HG03457 (cell line): ENCODE data around the gene ANKRD33B.

Experiments
- ATAC-seq: cut with Tn5 transposase; IDR thresholded peaks from one replicate; pipeline ENCODE4 v1.9.1; 2021; ENCODE audit warnings: moderate number of reproducible peaks; ENCODE audit not compliant: unreplicated experiment

The ANKRD33B gene

GRCh38 chr5:10671041-10672008, 107.5 kb downstream of the ANKRD33B start:
- ATAC-seq, result no peak

- ATAC-seq, result no peak
These were observed 108.5 kb downstream of the ANKRD33B start for GRCh38 chr5:10672146-10673016.

- ATAC-seq, result no peak
These were observed 109.1 kb downstream of the ANKRD33B start for GRCh38 chr5:10673017-10673389.

GRCh38 chr5:10673407-10673806, 109.5 kb downstream of the ANKRD33B start:
- ATAC-seq, result no peak

GRCh38 chr5:10674096-10674495, 110.2 kb downstream of the ANKRD33B start:
- no peak for ATAC-seq

- no peak for ATAC-seq
These were observed 110.7 kb downstream of the ANKRD33B start for GRCh38 chr5:10674582-10674981.

GRCh38 chr5:10675177-10675700, 111.4 kb downstream of the ANKRD33B start:
- no peak for ATAC-seq

GRCh38 chr5:10676224-10676623, 112.4 kb downstream of the ANKRD33B start:
- no peak for ATAC-seq

GRCh38 chr5:10676946-10677345, 113.1 kb downstream of the ANKRD33B start:
- no peak for ATAC-seq

- ATAC-seq, result no peak
These were observed 113.7 kb downstream of the ANKRD33B start for GRCh38 chr5:10677533-10677932.

- ATAC-seq, result no peak
These were observed 114.4 kb downstream of the ANKRD33B start for GRCh38 chr5:10678244-10678643.

GRCh38 chr5:10679336-10679988, 115.6 kb downstream of the ANKRD33B start:
- no peak for ATAC-seq

GRCh38 chr5:10680876-10681481, 117.1 kb downstream of the ANKRD33B start:
- no peak for ATAC-seq

GRCh38 chr5:10681731-10682679, 118.1 kb downstream of the ANKRD33B start:
- no peak for ATAC-seq

GRCh38 chr5:10682801-10683525, 119.1 kb downstream of the ANKRD33B start:
- no peak for ATAC-seq

GRCh38 chr5:10684303-10685086, 120.6 kb downstream of the ANKRD33B start:
- ATAC-seq, result peak; percentile 15

GRCh38 chr5:10685115-10685521, 121.2 kb downstream of the ANKRD33B start:
- ATAC-seq, result peak; percentile 66

- ATAC-seq, result no peak
These were observed 123.0 kb downstream of the ANKRD33B start for GRCh38 chr5:10686890-10687289.
